GM23338 (cell line): Measurements from ENCODE around the gene DENND5B. TPM values are rescaled to one million over a fixed set of nuclear protein-coding genes. Genes with fewer than 3 reads are reported as not detected.

Experiments
- ATAC-seq: fragments of 200-7000 bp; cut with Tn5 transposase; 3 replicates; pipeline ENCODE4 v1.9.1; 2020
- DNase-seq: peaks from one replicate; pipeline ENCODE4 v3.0.0-alpha.2; 2015; ENCODE audit warnings: low spot score
- H2AFZ ChIP-seq: fragments of 200-600 bp; sonication (generic); 2 replicates; pipeline ENCODE4 v1.8.0; 2016; ENCODE audit warnings: antibody characterized with exemption, mild to moderate bottlenecking, moderate library complexity
- H3F3A ChIP-seq: fragments of 200-600 bp; sonication (generic); replicated peaks from 2 replicates; pipeline ENCODE4 v1.8.0; 2017; ENCODE audit warnings: antibody characterized with exemption, mixed run types, low read depth
- H3K27ac ChIP-seq: fragments of 200-600 bp; sonication (generic); 2 replicates; pipeline ENCODE4 v1.6.1; 2016; ENCODE audit warnings: low read depth
- H3K27me3 ChIP-seq: fragments of 200-600 bp; sonication (generic); 2 replicates; pipeline ENCODE4 v1.8.0; 2016; ENCODE audit warnings: mild to moderate bottlenecking, mixed run types, moderate library complexity; ENCODE audit not compliant: insufficient read depth
- H3K36me3 ChIP-seq: fragments of 200-600 bp; sonication (generic); 2 replicates; pipeline ENCODE4 v1.8.0; 2016; ENCODE audit warnings: mild to moderate bottlenecking; ENCODE audit not compliant: insufficient read depth
- H3K4me1 ChIP-seq: fragments of 200-600 bp; sonication (generic); 2 replicates; pipeline ENCODE4 v1.8.0; 2016; ENCODE audit warnings: mild to moderate bottlenecking, moderate library complexity; ENCODE audit not compliant: insufficient read depth
- H3K4me2 ChIP-seq: fragments of 200-600 bp; sonication (generic); 2 replicates; pipeline ENCODE4 v1.7.1; 2017; ENCODE audit warnings: mixed run types
- H3K4me3 ChIP-seq: fragments of 200-600 bp; sonication (generic); 2 replicates; pipeline ENCODE4 v1.6.1; 2016; ENCODE audit warnings: mixed run types
- H3K79me2 ChIP-seq: fragments of 200-600 bp; sonication (generic); replicated peaks from 2 replicates; pipeline ENCODE4 v1.8.0; 2017; ENCODE audit warnings: mild to moderate bottlenecking; ENCODE audit not compliant: insufficient read depth
- H3K9me2 ChIP-seq: fragments of 200-600 bp; sonication (generic); 2 replicates; pipeline ENCODE4 v1.8.0; 2017; ENCODE audit not compliant: insufficient read depth
- H4K20me1 ChIP-seq: fragments of 200-600 bp; sonication (generic); replicated peaks from 2 replicates; pipeline ENCODE4 v1.8.0; 2017; ENCODE audit warnings: mild to moderate bottlenecking; ENCODE audit not compliant: insufficient read depth
- H3K27ac Mint-ChIP-seq: 2 replicates; pipeline ENCODE4 v1.8.0; 2020; ENCODE audit warnings: inconsistent platforms, mild to moderate bottlenecking, moderate library complexity, mixed read lengths
- H3K27me3 Mint-ChIP-seq: 3 replicates; pipeline ENCODE4 v1.8.0; 2022; ENCODE audit warnings: low read depth, mild to moderate bottlenecking, moderate library complexity, mixed read lengths, inconsistent platforms; ENCODE audit not compliant: insufficient read depth, poor library complexity
- H3K36me3 Mint-ChIP-seq: 3 replicates; pipeline ENCODE4 v1.8.0; 2021; ENCODE audit warnings: low read depth, mild to moderate bottlenecking, inconsistent platforms, moderate library complexity, mixed read lengths
- H3K4me1 Mint-ChIP-seq: 3 replicates; pipeline ENCODE4 v1.8.0; 2020; ENCODE audit warnings: mild to moderate bottlenecking, inconsistent platforms, mixed read lengths
- H3K4me3 Mint-ChIP-seq: 3 replicates; pipeline ENCODE4 v1.8.0; 2021; ENCODE audit warnings: moderate library complexity, mild to moderate bottlenecking, inconsistent platforms, mixed read lengths
- H3K9me3 Mint-ChIP-seq: 3 replicates; pipeline ENCODE4 v1.8.0; 2020; ENCODE audit warnings: moderate library complexity, mild to moderate bottlenecking, inconsistent platforms, mixed read lengths
- CREB1 ChIP-seq: fragments of 250-450 bp; sonication (Bioruptor Pico); IDR thresholded peaks from 2 replicates; pipeline ENCODE4 v1.5.0; 2020; ENCODE audit warnings: low read depth, mild to moderate bottlenecking, moderate library complexity
- EZH2 ChIP-seq: fragments of 200-600 bp; sonication (generic); IDR thresholded peaks from one replicate; pipeline ENCODE4 v1.8.0; 2017; ENCODE audit warnings: antibody characterized with exemption, mild to moderate bottlenecking, low read depth; ENCODE audit not compliant: unreplicated experiment
- EZH2phosphoT487 ChIP-seq: fragments of 200-600 bp; sonication (generic); IDR thresholded peaks from one replicate; pipeline ENCODE4 v1.8.1; 2018; ENCODE audit warnings: antibody characterized with exemption; ENCODE audit not compliant: unreplicated experiment
- NANOG ChIP-seq: IDR thresholded peaks from 2 replicates; pipeline ENCODE4 v1.6.1; 2016; ENCODE audit warnings: antibody characterized with exemption, borderline replicate concordance
- POLR2AphosphoS5 ChIP-seq: IDR thresholded peaks from 2 replicates; pipeline ENCODE4 v1.6.1; 2016; ENCODE audit warnings: antibody characterized with exemption, low read depth
- STAT1 ChIP-seq: IDR thresholded peaks from one replicate; pipeline ENCODE4 v1.6.1; 2016; ENCODE audit warnings: antibody characterized with exemption; ENCODE audit not compliant: unreplicated experiment
- ZNF114 ChIP-seq: fragments of 250-450 bp; sonication (Bioruptor Pico); IDR thresholded peaks from 2 replicates; pipeline ENCODE4 v1.5.0; 2020; ENCODE audit warnings: mild to moderate bottlenecking, moderate library complexity
- ZNF331 ChIP-seq: fragments of 250-450 bp; sonication (Bioruptor Pico); IDR thresholded peaks from 2 replicates; pipeline ENCODE4 v1.5.0; 2020; ENCODE audit warnings: low read depth, mild to moderate bottlenecking, moderate library complexity
- polyA plus RNA-seq: library from polyadenylated mRNA; unstranded; fragments of >200 nt; fragmentation: Nextera tagmentation; extraction: Ambion mirVana; gene quantifications from 2 replicates; pipeline ENCODE4 v1.2.1, GENCODE V29; 2016
- total RNA-seq: library from RNA; depleted of rRNA; stranded (reverse); fragments of >200 nt; shearing (Covaris generic); gene quantifications from 2 replicates; pipeline ENCODE4 v1.2.3, GENCODE V29; 2014
- TF ChIP-seq, protein P1 (sequence below): fragments of 250-450 bp; sonication (Bioruptor Pico); IDR thresholded peaks from 2 replicates; pipeline ENCODE4 v1.5.0; 2020; ENCODE audit warnings: mild to moderate bottlenecking, moderate library complexity
- TF ChIP-seq, protein P2 (sequence below): IDR thresholded peaks from one replicate; pipeline ENCODE4 v1.6.1; 2018; ENCODE audit warnings: antibody characterized with exemption; ENCODE audit not compliant: unreplicated experiment
- TF ChIP-seq, protein P3 (sequence below), 2 experiments: fragments of 200-600 bp in 1 of 2; sonication (generic) in 1 of 2; conservative IDR thresholded peaks; 2 replicates each; pipeline versions ENCODE4 v1.5.1 to v1.6.1; 2016 to 2017; ENCODE audit warnings: antibody characterized with exemption in 2 of 2, low read depth in 2 of 2, mild to moderate bottlenecking in 2 of 2, moderate library complexity in 1 of 2
- TF ChIP-seq, protein P4 (sequence below): IDR thresholded peaks from 2 replicates; pipeline ENCODE4 v1.6.1; 2016; ENCODE audit warnings: antibody characterized with exemption

The DENND5B gene
- total and polyA plus RNA-seq, 2 experiments from 2014 or later = 6.5 to 17.2 TPM

DNA sequence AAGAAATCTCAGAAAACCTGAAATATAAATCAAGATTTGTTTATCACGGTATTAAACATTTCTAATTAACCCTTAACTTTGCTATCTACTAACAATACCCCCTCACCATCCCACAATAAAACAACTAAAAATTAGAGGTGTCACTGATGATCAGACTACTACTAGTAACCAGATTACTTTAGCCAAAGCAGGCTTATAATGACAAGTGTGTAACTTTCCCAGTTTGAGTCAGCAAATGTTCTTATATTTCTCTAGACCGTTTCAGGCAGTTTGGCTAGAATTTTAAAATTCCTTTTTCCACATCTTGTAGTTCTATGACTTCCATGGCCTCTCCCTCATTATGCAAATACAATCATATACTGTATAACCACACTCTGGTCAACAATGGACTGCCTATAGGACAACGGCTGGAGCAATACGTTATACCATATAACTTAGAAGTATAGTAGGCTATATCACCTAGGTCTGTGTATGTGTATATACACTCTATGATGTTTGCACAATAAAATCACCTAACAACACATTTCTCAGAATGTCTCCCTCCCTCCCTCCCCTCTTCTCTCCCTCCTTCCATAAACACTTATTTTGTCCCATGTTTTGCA is 102.1 kb downstream of the DENND5B start:
- Histone ChIP-seq H3K79me2 (no peaks in the 10 kb centered on the region), H3F3A (no peaks in the 10 kb centered on the region), H3K4me1 (no peaks in the 10 kb centered on the region), H3K27me3 (no peaks in the 10 kb centered on the region), H4K20me1 (no peaks in the 10 kb centered on the region), H2AFZ (no peak overlapping the region), H3K36me3 (no peaks in the 10 kb centered on the region), H3K9me2 (no peaks in the 10 kb centered on the region), H3K4me3 (no peak overlapping the region), H3K27ac (no peak overlapping the region), H3K4me2 (no peak overlapping the region)
- H3K9me3 Mint-ChIP-seq = no peaks in the 10 kb centered on the region
- TF ChIP-seq, protein P1, sequence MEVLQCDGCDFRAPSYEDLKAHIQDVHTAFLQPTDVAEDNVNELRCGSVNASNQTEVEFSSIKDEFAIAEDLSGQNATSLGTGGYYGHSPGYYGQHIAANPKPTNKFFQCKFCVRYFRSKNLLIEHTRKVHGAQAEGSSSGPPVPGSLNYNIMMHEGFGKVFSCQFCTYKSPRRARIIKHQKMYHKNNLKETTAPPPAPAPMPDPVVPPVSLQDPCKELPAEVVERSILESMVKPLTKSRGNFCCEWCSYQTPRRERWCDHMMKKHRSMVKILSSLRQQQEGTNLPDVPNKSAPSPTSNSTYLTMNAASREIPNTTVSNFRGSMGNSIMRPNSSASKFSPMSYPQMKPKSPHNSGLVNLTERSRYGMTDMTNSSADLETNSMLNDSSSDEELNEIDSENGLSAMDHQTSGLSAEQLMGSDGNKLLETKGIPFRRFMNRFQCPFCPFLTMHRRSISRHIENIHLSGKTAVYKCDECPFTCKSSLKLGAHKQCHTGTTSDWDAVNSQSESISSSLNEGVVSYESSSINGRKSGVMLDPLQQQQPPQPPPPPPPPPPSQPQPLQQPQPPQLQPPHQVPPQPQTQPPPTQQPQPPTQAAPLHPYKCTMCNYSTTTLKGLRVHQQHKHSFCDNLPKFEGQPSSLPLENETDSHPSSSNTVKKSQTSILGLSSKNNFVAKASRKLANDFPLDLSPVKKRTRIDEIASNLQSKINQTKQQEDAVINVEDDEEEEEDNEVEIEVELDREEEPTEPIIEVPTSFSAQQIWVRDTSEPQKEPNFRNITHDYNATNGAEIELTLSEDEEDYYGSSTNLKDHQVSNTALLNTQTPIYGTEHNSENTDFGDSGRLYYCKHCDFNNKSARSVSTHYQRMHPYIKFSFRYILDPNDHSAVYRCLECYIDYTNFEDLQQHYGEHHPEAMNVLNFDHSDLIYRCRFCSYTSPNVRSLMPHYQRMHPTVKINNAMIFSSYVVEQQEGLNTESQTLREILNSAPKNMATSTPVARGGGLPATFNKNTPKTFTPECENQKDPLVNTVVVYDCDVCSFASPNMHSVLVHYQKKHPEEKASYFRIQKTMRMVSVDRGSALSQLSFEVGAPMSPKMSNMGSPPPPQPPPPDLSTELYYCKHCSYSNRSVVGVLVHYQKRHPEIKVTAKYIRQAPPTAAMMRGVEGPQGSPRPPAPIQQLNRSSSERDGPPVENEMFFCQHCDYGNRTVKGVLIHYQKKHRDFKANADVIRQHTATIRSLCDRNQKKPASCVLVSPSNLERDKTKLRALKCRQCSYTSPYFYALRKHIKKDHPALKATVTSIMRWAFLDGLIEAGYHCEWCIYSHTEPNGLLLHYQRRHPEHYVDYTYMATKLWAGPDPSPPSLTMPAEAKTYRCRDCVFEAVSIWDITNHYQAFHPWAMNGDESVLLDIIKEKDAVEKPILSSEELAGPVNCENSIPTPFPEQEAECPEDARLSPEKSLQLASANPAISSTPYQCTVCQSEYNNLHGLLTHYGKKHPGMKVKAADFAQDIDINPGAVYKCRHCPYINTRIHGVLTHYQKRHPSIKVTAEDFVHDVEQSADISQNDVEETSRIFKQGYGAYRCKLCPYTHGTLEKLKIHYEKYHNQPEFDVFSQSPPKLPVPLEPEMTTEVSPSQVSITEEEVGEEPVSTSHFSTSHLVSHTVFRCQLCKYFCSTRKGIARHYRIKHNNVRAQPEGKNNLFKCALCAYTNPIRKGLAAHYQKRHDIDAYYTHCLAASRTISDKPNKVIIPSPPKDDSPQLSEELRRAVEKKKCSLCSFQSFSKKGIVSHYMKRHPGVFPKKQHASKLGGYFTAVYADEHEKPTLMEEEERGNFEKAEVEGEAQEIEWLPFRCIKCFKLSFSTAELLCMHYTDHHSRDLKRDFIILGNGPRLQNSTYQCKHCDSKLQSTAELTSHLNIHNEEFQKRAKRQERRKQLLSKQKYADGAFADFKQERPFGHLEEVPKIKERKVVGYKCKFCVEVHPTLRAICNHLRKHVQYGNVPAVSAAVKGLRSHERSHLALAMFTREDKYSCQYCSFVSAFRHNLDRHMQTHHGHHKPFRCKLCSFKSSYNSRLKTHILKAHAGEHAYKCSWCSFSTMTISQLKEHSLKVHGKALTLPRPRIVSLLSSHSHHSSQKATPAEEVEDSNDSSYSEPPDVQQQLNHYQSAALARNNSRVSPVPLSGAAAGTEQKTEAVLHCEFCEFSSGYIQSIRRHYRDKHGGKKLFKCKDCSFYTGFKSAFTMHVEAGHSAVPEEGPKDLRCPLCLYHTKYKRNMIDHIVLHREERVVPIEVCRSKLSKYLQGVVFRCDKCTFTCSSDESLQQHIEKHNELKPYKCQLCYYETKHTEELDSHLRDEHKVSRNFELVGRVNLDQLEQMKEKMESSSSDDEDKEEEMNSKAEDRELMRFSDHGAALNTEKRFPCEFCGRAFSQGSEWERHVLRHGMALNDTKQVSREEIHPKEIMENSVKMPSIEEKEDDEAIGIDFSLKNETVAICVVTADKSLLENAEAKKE (CRISPR knock-in tag) = no peak
- TF ChIP-seq EZH2 = no peak
- TF ChIP-seq POLR2AphosphoS5 = no peak
- TF ChIP-seq ZNF331 (CRISPR knock-in tag) = no peak
- no peak for TF ChIP-seq STAT1
- TF ChIP-seq NANOG = no peak
- TF ChIP-seq, protein P2, sequence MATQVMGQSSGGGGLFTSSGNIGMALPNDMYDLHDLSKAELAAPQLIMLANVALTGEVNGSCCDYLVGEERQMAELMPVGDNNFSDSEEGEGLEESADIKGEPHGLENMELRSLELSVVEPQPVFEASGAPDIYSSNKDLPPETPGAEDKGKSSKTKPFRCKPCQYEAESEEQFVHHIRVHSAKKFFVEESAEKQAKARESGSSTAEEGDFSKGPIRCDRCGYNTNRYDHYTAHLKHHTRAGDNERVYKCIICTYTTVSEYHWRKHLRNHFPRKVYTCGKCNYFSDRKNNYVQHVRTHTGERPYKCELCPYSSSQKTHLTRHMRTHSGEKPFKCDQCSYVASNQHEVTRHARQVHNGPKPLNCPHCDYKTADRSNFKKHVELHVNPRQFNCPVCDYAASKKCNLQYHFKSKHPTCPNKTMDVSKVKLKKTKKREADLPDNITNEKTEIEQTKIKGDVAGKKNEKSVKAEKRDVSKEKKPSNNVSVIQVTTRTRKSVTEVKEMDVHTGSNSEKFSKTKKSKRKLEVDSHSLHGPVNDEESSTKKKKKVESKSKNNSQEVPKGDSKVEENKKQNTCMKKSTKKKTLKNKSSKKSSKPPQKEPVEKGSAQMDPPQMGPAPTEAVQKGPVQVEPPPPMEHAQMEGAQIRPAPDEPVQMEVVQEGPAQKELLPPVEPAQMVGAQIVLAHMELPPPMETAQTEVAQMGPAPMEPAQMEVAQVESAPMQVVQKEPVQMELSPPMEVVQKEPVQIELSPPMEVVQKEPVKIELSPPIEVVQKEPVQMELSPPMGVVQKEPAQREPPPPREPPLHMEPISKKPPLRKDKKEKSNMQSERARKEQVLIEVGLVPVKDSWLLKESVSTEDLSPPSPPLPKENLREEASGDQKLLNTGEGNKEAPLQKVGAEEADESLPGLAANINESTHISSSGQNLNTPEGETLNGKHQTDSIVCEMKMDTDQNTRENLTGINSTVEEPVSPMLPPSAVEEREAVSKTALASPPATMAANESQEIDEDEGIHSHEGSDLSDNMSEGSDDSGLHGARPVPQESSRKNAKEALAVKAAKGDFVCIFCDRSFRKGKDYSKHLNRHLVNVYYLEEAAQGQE = no peak
- no peak for TF ChIP-seq EZH2phosphoT487
- no peak for TF ChIP-seq ZNF114 (CRISPR knock-in tag)
- no peak for TF ChIP-seq CREB1
- TF ChIP-seq, protein P3, sequence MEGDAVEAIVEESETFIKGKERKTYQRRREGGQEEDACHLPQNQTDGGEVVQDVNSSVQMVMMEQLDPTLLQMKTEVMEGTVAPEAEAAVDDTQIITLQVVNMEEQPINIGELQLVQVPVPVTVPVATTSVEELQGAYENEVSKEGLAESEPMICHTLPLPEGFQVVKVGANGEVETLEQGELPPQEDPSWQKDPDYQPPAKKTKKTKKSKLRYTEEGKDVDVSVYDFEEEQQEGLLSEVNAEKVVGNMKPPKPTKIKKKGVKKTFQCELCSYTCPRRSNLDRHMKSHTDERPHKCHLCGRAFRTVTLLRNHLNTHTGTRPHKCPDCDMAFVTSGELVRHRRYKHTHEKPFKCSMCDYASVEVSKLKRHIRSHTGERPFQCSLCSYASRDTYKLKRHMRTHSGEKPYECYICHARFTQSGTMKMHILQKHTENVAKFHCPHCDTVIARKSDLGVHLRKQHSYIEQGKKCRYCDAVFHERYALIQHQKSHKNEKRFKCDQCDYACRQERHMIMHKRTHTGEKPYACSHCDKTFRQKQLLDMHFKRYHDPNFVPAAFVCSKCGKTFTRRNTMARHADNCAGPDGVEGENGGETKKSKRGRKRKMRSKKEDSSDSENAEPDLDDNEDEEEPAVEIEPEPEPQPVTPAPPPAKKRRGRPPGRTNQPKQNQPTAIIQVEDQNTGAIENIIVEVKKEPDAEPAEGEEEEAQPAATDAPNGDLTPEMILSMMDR (conservative IDR thresholded peaks at IDR 0.05; ENCODE audit: low read depth in 2 of 2) = no peak
- TF ChIP-seq, protein P4, sequence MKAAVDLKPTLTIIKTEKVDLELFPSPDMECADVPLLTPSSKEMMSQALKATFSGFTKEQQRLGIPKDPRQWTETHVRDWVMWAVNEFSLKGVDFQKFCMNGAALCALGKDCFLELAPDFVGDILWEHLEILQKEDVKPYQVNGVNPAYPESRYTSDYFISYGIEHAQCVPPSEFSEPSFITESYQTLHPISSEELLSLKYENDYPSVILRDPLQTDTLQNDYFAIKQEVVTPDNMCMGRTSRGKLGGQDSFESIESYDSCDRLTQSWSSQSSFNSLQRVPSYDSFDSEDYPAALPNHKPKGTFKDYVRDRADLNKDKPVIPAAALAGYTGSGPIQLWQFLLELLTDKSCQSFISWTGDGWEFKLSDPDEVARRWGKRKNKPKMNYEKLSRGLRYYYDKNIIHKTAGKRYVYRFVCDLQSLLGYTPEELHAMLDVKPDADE = no peak
- peaks cover 6% of the 10 kb centered on the region for H3K27me3 Mint-ChIP-seq
- no peak for DNase-seq
- H3K36me3 Mint-ChIP-seq = no peaks in the 10 kb centered on the region
- ATAC-seq = no peak
- no peak overlapping the region for H3K4me3 Mint-ChIP-seq
- peaks cover 6% of the 10 kb centered on the region; the same call in 2 of the 3 replicates for H3K4me1 Mint-ChIP-seq
- no peak overlapping the region for H3K27ac Mint-ChIP-seq
